GM12892 (cell line): Measurements from ENCODE around the gene TMEM151A.

Experiments
- POLR2A ChIP-seq: IDR thresholded peaks from 2 replicates; pipeline ENCODE4 v1.6.1; 2011; ENCODE audit warnings: low read depth, low read length, control low read depth
- POLR2AphosphoS5 ChIP-seq: IDR thresholded peaks from 2 replicates; pipeline ENCODE4 v1.6.1; 2011; ENCODE audit warnings: low read depth, low read length, control low read depth

DNA sequence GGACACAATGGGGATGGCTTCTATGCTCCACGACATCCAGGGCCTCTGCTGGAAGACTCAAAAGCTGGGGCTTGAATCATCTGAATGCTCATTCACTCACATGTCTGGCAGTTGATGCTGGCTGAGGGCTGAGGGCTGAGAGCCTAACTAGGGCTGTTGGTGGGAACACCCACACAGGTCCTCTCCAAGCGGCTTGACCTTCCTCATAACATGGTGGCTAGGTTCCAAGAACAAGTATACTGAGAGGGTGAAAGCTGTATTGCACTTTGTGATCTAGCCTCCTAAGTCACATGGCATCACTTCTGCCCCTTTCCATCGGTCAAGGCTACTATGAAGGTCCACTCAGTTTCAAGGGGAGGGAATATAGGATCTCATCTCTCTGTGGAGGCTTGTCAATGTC lies 7.5 kb downstream of the TMEM151A start:
- TF ChIP-seq POLR2A, result no peak
- TF ChIP-seq POLR2AphosphoS5, result no peak
